DMS53 treated with DMSO at 0.1 percent for 48 hours (cell line): ENCODE measurements around the gene SLC45A2.
"Not testable (repeated sequence)": the region's sequence is repeated elsewhere in the genome, so short reads cannot be mapped to it uniquely, and the experiment has no call there.

Experiments
- DNase-seq: peaks from one replicate; lab custom pipeline; 2025; ENCODE audit not compliant: unreplicated experiment; lab: John Stamatoyannopoulos, UW

The SLC45A2 gene

DNA sequence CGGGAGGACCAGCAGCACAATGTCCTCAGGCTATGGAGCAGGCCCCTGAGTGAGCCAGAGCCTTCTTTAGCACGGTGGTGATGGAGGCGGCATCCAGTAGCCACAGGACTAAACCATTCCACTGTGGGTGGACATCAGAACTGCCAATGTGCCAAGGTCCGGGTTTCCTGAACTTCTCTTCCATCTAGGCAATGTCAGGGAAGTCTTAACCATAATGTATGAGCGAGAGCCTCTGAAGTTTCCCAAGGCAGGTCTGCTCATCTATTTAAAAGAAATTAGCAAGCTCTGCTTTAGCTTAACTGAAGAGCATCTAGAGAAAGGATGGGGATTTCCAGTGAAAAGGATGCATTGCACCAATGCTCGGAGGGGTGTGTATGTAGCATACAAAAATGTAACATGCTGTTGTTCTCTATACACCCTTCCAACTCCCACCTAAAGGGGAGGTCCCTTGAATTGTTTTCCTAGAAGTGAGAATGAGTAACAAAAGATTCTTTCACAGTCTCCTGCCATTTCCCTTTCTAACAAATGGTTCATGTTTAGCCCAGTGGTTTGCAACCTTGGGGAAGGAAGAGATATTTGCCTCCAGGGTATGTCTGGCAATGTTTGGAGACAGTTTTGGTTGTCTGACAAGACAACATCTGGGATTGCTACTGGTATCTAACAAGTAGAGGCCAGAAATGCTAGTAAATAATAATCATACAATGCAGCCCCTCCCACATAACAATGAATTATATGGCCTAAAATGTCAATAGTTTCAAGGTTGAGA, 54.4 kb downstream of the SLC45A2 start:
- no peak for DNase-seq

DNA sequence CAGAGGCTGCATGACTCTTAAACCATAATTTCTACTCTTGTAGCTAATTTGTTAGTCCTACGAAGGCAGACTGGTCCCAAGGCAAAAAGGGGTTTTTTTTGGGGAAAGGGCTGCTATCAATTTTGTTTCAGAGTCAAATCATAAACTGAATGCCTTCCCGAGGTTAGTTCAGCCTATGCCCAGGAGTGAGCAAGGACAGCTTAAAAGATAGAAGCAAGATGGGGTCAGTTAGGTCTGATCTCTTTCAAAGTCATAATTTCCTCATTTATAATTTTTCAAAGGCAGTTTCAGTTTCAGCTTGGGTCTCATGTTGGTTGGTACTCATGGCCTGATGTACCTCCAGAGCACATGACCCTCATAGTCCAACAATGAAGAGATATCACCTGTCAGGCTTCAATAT, 56.2 kb downstream of the SLC45A2 start:
- DNase-seq = no peak

DNA sequence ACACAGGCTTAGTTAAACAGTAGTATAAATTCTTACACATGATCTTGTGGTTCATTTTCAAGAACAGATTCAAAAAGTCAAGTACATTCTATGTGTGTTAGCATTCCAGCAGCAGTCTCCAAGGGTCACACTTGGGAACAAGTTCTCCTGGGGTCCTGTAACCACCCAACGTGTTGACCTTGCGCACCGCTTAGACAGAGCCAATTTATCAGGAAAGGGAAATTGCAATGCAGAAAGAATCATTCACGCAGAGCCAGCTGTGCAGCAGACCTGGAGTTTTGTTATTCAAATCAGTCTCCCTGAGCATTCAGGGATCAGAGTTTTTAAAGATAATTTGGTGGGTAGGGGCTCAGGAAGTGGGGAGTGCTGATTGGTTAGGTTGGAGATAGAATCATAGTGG, 56.8 kb downstream of the SLC45A2 start:
- no peak for DNase-seq

DNA sequence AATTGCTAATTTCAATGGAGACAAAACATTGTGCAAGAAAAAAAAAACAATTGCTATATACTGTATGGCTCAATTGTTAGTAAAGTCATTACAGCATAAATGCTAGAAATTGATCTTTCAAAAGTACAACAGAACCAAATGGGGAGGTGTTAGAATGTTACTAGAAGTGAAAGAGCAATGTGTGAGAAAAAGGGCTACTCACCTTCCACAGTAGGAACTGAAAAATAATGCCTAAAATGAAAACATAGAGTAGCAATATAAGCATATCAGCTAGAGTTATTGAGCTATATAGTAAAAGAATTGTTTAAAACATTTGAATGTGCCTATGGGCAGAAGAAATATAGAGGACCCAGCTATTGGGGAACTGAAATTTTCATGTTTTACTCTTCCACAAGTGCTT, 59.2 kb downstream of the SLC45A2 start:
- DNase-seq = no peak

DNA sequence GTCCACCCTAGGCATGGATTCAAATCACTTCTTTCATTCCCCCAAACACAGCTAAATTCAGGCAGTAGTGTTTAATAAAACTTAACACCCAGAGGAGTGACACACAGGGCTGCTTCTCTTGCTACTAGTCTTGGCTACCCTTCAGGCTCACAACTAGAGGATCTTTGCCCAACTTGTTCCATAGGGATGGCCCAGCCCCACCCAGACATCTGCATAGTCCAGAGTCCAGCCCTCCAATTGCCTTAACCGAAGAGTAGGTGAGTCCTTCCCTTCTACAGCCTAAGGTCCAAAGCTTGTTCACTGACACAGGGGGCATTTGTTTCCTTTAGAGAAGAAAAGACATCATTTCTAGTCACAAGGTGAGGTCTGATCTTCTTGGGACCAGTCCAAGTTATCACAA, 63.5 kb downstream of the SLC45A2 start:
- no peak for DNase-seq

DNA sequence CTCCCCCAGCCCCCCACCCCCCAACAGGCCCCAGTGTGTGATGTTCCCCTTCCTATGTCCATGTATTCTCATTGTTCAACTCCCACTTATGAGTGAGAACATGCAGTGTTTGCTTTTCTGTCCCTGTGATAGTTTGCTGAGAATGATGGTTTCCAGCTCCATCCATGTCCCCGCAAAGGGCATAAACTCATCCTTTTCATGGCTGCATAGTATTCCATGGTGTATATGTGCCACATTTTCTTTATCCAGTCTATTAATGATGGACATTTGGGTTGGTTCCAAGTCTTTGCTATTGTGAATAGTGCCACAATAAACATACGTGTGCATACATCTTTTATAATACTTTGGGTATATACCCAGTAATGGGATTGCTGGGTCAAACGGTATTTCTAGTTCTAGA, 69.6 kb downstream of the SLC45A2 start:
- DNase-seq = not testable (repeated sequence)

DNA sequence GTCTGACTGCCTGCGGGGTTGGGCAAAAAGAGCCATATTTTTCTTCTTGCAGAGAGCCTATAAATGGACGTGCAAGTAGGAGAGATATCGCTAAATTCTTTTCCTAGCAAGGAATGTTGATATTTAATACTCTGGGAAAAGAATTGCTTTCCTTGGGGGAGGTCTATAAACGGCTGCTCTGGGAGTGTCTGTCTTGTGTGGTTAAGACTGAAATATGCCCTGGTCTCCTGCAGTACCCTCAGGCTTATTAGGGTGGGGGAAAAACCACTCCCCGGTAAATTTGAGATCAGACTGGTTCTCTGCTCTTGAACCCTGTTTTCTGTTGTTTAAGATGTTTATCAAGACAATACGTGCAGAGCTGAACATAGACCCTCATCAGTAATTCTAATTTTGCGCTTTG, 78.2 kb downstream of the SLC45A2 start:
- not testable (repeated sequence) for DNase-seq

DNA sequence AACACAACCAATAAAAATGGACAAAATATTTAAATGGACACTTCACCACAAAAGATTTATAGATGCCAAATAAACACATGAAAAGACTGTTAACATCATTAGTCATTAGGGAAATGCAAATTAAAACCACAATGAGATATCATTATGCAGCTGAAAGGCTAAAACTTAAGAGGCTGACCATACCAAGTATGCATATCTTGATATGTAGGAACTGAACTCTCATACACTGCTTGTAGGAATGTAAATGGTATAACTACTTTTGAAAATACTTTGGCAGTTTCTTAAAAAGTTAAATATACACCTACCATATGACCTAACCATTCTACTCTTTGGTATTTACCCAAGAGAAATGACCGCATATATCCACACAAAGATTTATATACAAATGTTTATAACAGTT, 79.1 kb downstream of the SLC45A2 start:
- no peak for DNase-seq

DNA sequence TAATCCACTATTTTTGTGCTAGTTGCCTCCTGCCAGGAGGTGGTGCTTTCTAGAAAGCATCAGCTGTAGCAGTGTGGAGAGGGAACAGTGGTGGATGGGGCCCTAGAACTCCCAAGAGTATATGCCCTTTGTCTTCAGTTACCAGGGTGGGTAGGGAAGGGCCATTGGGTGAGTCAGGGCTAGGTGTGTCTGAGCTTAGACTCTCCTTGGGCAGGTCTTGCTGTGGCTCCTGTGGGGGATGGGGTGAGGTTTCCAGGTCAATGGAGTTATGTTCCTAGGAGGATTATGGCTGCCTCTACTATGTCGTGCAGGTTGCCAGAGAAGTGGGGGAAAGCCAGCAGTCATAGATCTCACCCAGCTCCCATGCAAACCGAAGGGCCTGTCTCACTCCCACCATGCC, 81.4 kb downstream of the SLC45A2 start:
- DNase-seq = no peak

DNA sequence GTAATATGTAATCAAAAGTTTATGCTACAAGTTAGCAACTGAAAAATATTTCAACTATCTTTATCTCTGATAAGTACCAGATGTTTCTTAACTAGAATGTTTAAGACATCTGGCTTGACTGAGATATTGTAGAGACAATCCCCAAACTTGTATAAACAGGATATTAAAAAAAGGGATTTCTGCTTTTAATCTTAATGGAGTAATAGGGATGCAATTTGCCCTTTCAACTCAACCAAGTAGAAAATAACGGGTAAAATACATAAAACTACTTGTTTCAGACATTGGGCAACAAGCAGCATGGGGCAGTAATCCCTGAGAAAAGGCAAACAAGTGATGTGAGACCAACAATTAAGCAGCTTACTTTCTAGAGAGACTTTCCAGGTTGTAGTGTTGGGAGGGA, 83.3 kb downstream of the SLC45A2 start:
- DNase-seq = no peak
